K562 (cell line): ENCODE measurements around the gene SRRM5. TPM values are rescaled to one million over a fixed set of nuclear protein-coding genes. Genes with fewer than 3 reads are reported as not detected.
A peak's percentile ranks its signal among the peaks of the same experiment; 100 is the strongest.

ENCODE experiments used
- ATAC-seq: fragments of 200-7000 bp; cut with Tn5 transposase; 3 replicates; pipeline ENCODE4 v1.9.1; 2020; ENCODE audit warnings: moderate library complexity
- BruUV-seq: library from RNA; stranded (reverse); fragments of 400-500 nt; replicated peaks from 2 replicates; lab custom pipeline; 2021; lab: Mats Ljungman, UMichigan
- CTCF ChIA-PET: fragments of 300-600 bp; formaldehyde crosslinking; extraction: SDS; loops from one replicate; lab custom pipeline; 2021; ENCODE audit warnings: low intra/inter-chr PET ratio; lab: Yijun Ruan, JAX
- POLR2A ChIA-PET: fragments of 300-600, 350-650 bp; sonication (Branson Sonifier 250); formaldehyde crosslinking; extraction: SDS; loops from one replicate; lab custom pipeline; 2021; ENCODE audit warnings: antibody characterized with exemption, inconsistent platforms; lab: Yijun Ruan, JAX
- DNase-seq, 4 experiments: peaks; one replicate each; pipeline versions ENCODE4 v3.0.0 to v3.0.0-alpha.2; 2011 to 2018; ENCODE audit warnings: low spot score in 3 of 4, mixed read lengths in 3 of 4; ENCODE audit errors: extremely low read depth in 1 of 4
- FAIRE-seq: peaks from 2 replicates; lab custom pipeline; 2011; peaks lifted over from hg19 to GRCh38; lab: Jason Lieb, UNC
- H2AFZ ChIP-seq: 2 replicates; pipeline ENCODE4 v1.6.0; 2011; ENCODE audit warnings: low read depth, low read length, control low read depth, inconsistent platforms
- H3K27ac ChIP-seq: fragments of 200-600 bp; 3 replicates; pipeline ENCODE4 v1.8.0; 2011; ENCODE audit warnings: low read depth, mild to moderate bottlenecking, control low read depth, inconsistent platforms, low read length, moderate library complexity, mixed read lengths; ENCODE audit errors: extremely low read depth
- H3K27me3 ChIP-seq, 2 experiments: fragments of 300-600 bp in 1 of 2; 2 replicates in 1 of 2; 3 replicates in 1 of 2; pipeline versions ENCODE4 v1.6.0 to v1.8.0; 2011; ENCODE audit warnings: inconsistent platforms in 2 of 2, low read length in 2 of 2, mild to moderate bottlenecking in 1 of 2, mixed read lengths in 1 of 2, moderate library complexity in 1 of 2; ENCODE audit not compliant: control insufficient read depth in 2 of 2, insufficient read depth in 2 of 2
- H3K36me3 ChIP-seq: fragments of 300-600 bp; 3 replicates; pipeline ENCODE4 v1.8.0; 2011; ENCODE audit warnings: mild to moderate bottlenecking, low read length, inconsistent platforms; ENCODE audit not compliant: control insufficient read depth, insufficient read depth
- H3K4me1 ChIP-seq, 2 experiments: fragments of 200-600 bp in 1 of 2; replicated peaks in 1 of 2; 2 replicates in 1 of 2; 3 replicates in 1 of 2; pipeline versions ENCODE4 v1.5.1 to v1.8.0; 2011; ENCODE audit warnings: inconsistent platforms in 2 of 2, low read length in 2 of 2, mild to moderate bottlenecking in 1 of 2, mixed read lengths in 1 of 2, moderate library complexity in 1 of 2; ENCODE audit not compliant: control insufficient read depth in 2 of 2, insufficient read depth in 2 of 2
- H3K4me2 ChIP-seq: 2 replicates; pipeline ENCODE4 v1.6.1; 2011; ENCODE audit warnings: low read length, control low read depth, inconsistent platforms, mixed read lengths; ENCODE audit not compliant: insufficient read depth
- H3K4me3 ChIP-seq: fragments of 200-600 bp; sonication (generic), shearing (Covaris generic); 2 replicates; pipeline ENCODE4 v1.5.1; 2016; ENCODE audit warnings: control low read depth, inconsistent platforms
- H3K79me2 ChIP-seq: fragments of 200-600 bp; 3 replicates; pipeline ENCODE4 v1.8.0; 2011; ENCODE audit warnings: low read length, inconsistent platforms; ENCODE audit not compliant: control insufficient read depth, insufficient read depth
- H3K9ac ChIP-seq, 2 experiments: 2 replicates each; pipeline versions ENCODE4 v1.6.0 to v1.6.1; 2011; ENCODE audit warnings: low read depth in 2 of 2, low read length in 2 of 2, control low read depth in 1 of 2, inconsistent platforms in 1 of 2, mild to moderate bottlenecking in 1 of 2, mixed read lengths in 1 of 2; ENCODE audit not compliant: insufficient read depth in 1 of 2
- H3K9me1 ChIP-seq: one replicate; pipeline ENCODE4 v1.6.0; 2011; ENCODE audit warnings: inconsistent platforms, mild to moderate bottlenecking, low read length, moderate library complexity; ENCODE audit not compliant: control insufficient read depth, insufficient read depth
- H3K9me3 ChIP-seq: replicated peaks from 2 replicates; pipeline ENCODE4 v1.5.1; 2011; ENCODE audit warnings: low read depth, low read length, inconsistent platforms; ENCODE audit not compliant: control insufficient read depth, insufficient read depth
- H4K20me1 ChIP-seq: replicated peaks from 2 replicates; pipeline ENCODE4 v1.6.1; 2011; ENCODE audit warnings: low read length, inconsistent platforms, mixed read lengths; ENCODE audit not compliant: control insufficient read depth, insufficient read depth
- E2F8 ChIP-seq: fragments of 450-650 bp; IDR thresholded peaks from 2 replicates; pipeline ENCODE4 v1.7.1; 2018; ENCODE audit warnings: mild to moderate bottlenecking, low read depth; ENCODE audit not compliant: partially characterized antibody
- ESRRA ChIP-seq: fragments of 450-650 bp; IDR thresholded peaks from 2 replicates; pipeline ENCODE4 v1.6.1; 2014; ENCODE audit warnings: low read depth, mild to moderate bottlenecking, moderate library complexity, borderline replicate concordance
- GATA2 ChIP-seq: sonication (generic); formaldehyde crosslinking; IDR thresholded peaks from 2 replicates; pipeline ENCODE4 v1.4.0; 2020; ENCODE audit warnings: mild to moderate bottlenecking, missing genetic modification reagents
- HDGF ChIP-seq: fragments of 450-650 bp; IDR thresholded peaks from 2 replicates; pipeline ENCODE4 v1.6.1; 2016
- HES1 ChIP-seq: fragments of 450-650 bp; IDR thresholded peaks from 2 replicates; pipeline ENCODE4 v1.6.1; 2016; ENCODE audit warnings: low read depth, mild to moderate bottlenecking, moderate library complexity
- KDM2B ChIP-seq: fragments of 250-450 bp; sonication (Bioruptor Pico); IDR thresholded peaks from 2 replicates; pipeline ENCODE4 v1.8.0; 2021; ENCODE audit warnings: mild to moderate bottlenecking, moderate library complexity
- NR2C1 ChIP-seq, 2 experiments: fragments of 450-650 bp; IDR thresholded peaks; 2 replicates each; pipeline ENCODE4 v1.6.1; 2017; ENCODE audit warnings: mild to moderate bottlenecking in 2 of 2, antibody characterized with exemption in 1 of 2, inconsistent platforms in 1 of 2, missing compliant biosample characterization in 1 of 2, missing genetic modification characterization in 1 of 2
- SIN3A ChIP-seq, 2 experiments: fragments of 150-350 bp in 1 of 2; IDR thresholded peaks; 2 replicates each; pipeline ENCODE4 v1.6.1; 2011 to 2016; ENCODE audit warnings: borderline replicate concordance in 2 of 2, low read depth in 2 of 2, low read length in 2 of 2, mild to moderate bottlenecking in 2 of 2, moderate library complexity in 2 of 2; ENCODE audit not compliant: control insufficient read depth in 1 of 2
- TFAM ChIP-seq: fragments of 250-450 bp; sonication (Bioruptor Pico); conservative IDR thresholded peaks from 2 replicates; pipeline ENCODE4 v1.5.0; 2021; ENCODE audit warnings: mild to moderate bottlenecking, moderate library complexity
- ZC3H4 ChIP-seq: sonication (generic); formaldehyde crosslinking; IDR thresholded peaks from 2 replicates; pipeline ENCODE4 v1.9.0; 2021; ENCODE audit warnings: missing genetic modification reagents, borderline replicate concordance
- ZNF592 ChIP-seq: fragments of 450-650 bp; IDR thresholded peaks from 2 replicates; pipeline ENCODE4 v1.6.1; 2017; ENCODE audit warnings: antibody characterized with exemption, mild to moderate bottlenecking
- WGBS: fragments of 100-300 bp; shearing (Covaris generic); methylation state at CpG from one replicate; pipeline ENCODE4 v1.1.6; 2016; ENCODE audit warnings: low coverage, mixed read lengths; ENCODE audit not compliant: insufficient coverage; ENCODE audit errors: missing lambda C conversion rate; 5-methylcytosine and 5-hydroxymethylcytosine counted together
- in situ Hi-C: fragments of 300-500 bp; cut with MboI; formaldehyde crosslinking; loops from 4 replicates; pipeline ENCODE4 v1.15.0; 2018; ENCODE audit warnings: inconsistent platforms, mixed read lengths
- intact Hi-C: fragments of 100-400 bp; cut with micrococcal nuclease; formaldehyde crosslinking; loops from 2 replicates; pipeline ENCODE4 v1.14.2; 2022
- polyA plus RNA-seq, 8 experiments: library from polyadenylated mRNA; depleted of rRNA in 4 of 8; stranded (reverse) in 5 of 8; unstranded in 3 of 8; fragments of >200 nt; fragmentation: Nextera tagmentation in 2 of 8; fragmentation: Illumina TruSeq in 1 of 8; extraction: Ambion mirVana in 2 of 8; extraction: Trizol in 1 of 8; gene quantifications; 2 replicates each; pipeline versions ENCODE4 v1.2.1 to v1.2.3, GENCODE V29; 2011 to 2014; ENCODE audit warnings: inconsistent platforms in 1 of 8, missing spikeins in 1 of 8
- total RNA-seq, 7 experiments: library from RNA; depleted of rRNA in 6 of 7; stranded (reverse); fragments of >200 nt in 6 of 7; fragmentation: Illumina TruSeq in 2 of 7; extraction: Trizol in 2 of 7; gene quantifications; 2 replicates each; pipeline versions ENCODE4 v1.2.1 to v1.2.3, GENCODE V29; 2011 to 2021; ENCODE audit warnings: low replicate concordance in 1 of 7

Gene SRRM5
- total and polyA plus RNA-seq, 9 of the 15 experiments (the other 6 are each of a cell fraction or from before 2014, with no cell fraction given), result 0.09 to 0.45 (median 0.18) TPM; not detected in 2

- DNase-seq, result no peak
- CTCF ChIA-PET, result no interaction called here
- Histone ChIP-seq H3K27ac (peak overlapping the region; percentile 99), H3K9ac (peak overlapping the region; percentile 97 to 98), H3K9me3 (no peaks in the 10 kb centered on the region), H2AFZ (peak overlapping the region; percentile 98), H3K27me3 (no peaks in the 10 kb centered on the region), H3K9me1 (no peaks in the 10 kb centered on the region), H3K4me3 (peak overlapping the region; percentile 76), H3K4me1 (peaks cover 15 to 47% of the 10 kb centered on the region in 2 experiments; a peak in 4 of 5 replicates), H3K36me3 (peaks cover 49% of the 10 kb centered on the region; the same call in 2 of the 3 replicates), H3K4me2 (peak overlapping the region; percentile 97), H3K79me2 (peaks cover 41% of the 10 kb centered on the region), H4K20me1 (no peaks in the 10 kb centered on the region)
- in situ Hi-C loops (no loop called here), intact Hi-C loops (loop anchor here (1.0 to 2.0 kb wide), 2 partner anchors 22 to 56 kb away; partner anchors contain the start of genes PINLYP and XRCC1)
- TSS peak; percentile 59 for BruUV-seq
- no peak for ATAC-seq
- POLR2A ChIA-PET, result interaction anchor here (0.7 to 5.6 kb wide), 5 partner anchors 12 to 59 kb away, joined by 3 to 60 read pairs (median 4); partner anchors contain the start of genes PINLYP, SRRM5 and XRCC1
- FAIRE-seq, result no peak
- WGBS, result 2% methylated on average over 6 of the region's 7 CpGs
- TF ChIP-seq HES1 (0 out of 2 replicates have a peak, but pooled peaks have one; percentile 21), TFAM (CRISPR knock-in tag) (no peak), NR2C1 (IDR thresholded peaks at IDR 0.05) (peak; percentile 83), NR2C1 (tag; IDR thresholded peaks at IDR 0.05) (peak; percentile 70; the same call in 1 of the 2 replicates), ZC3H4 (no peak), E2F8 (peak; percentile 1), ZNF592 (0 out of 2 replicates have a peak, but pooled peaks have one; percentile 48), HDGF (0 out of 2 replicates have a peak, but pooled peaks have one; percentile 47), SIN3A (IDR thresholded peaks at IDR 0.05; ENCODE audit: borderline replicate concordance in 2 of 2, control insufficient read depth in 1 of 2, low read depth in 2 of 2, low read length in 2 of 2) (0 out of 4 replicates have a peak, but pooled peaks of 1 of the 2 experiments have one; percentile 25), ESRRA (peak; percentile 8; the same call in 1 of the 2 replicates), KDM2B (CRISPR knock-in tag) (no peak), GATA2 (no peak)
Observed at GRCh38 chr19:43596842-43597461, 14.9 kb upstream of the SRRM5 start.
